ENCODE results near the gene NTRK2.

The NTRK2 gene

DNA sequence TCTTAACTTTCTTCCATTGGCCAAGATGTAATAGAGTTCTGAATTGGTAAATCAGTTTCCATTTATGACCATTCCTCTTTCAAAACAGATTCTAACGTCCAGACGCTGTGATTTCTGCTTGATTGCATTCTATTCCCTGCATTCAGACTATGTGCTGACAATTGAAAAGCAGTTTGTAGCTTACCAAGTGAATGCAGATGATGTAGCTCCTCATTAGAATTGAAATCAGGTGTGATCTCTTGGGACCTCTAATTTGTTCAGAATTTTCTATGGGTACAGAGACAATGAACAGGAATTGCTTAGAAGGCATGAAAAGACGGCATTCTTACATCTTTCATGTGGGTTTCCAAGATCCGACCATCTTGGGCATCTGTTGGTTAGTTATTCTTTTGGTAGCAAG is 191.9 kb downstream of the NTRK2 start:
- TF ChIP-seq HOXA7 (CRISPR knock-in tag; IDR thresholded peaks at IDR 0.05; ENCODE audit: borderline replicate concordance), result no peak
- TF ChIP-seq, protein P1, sequence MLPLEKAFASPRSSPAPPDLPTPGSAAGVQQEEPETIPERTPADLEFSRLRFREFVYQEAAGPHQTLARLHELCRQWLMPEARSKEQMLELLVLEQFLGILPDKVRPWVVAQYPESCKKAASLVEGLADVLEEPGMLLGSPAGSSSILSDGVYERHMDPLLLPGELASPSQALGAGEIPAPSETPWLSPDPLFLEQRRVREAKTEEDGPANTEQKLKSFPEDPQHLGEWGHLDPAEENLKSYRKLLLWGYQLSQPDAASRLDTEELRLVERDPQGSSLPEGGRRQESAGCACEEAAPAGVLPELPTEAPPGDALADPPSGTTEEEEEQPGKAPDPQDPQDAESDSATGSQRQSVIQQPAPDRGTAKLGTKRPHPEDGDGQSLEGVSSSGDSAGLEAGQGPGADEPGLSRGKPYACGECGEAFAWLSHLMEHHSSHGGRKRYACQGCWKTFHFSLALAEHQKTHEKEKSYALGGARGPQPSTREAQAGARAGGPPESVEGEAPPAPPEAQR (tag by site-specific recombination; IDR thresholded peaks at IDR 0.05), result no peak
- TF ChIP-seq ZFP37 (tag by site-specific recombination; IDR thresholded peaks at IDR 0.05), result no peak
- TF ChIP-seq GLI2 (tag by site-specific recombination; IDR thresholded peaks at IDR 0.05; ENCODE audit: borderline replicate concordance, low read depth), result no peak
- no peak for TF ChIP-seq ZNF324 (tag by site-specific recombination; IDR thresholded peaks at IDR 0.05)
- TF ChIP-seq, protein P2, sequence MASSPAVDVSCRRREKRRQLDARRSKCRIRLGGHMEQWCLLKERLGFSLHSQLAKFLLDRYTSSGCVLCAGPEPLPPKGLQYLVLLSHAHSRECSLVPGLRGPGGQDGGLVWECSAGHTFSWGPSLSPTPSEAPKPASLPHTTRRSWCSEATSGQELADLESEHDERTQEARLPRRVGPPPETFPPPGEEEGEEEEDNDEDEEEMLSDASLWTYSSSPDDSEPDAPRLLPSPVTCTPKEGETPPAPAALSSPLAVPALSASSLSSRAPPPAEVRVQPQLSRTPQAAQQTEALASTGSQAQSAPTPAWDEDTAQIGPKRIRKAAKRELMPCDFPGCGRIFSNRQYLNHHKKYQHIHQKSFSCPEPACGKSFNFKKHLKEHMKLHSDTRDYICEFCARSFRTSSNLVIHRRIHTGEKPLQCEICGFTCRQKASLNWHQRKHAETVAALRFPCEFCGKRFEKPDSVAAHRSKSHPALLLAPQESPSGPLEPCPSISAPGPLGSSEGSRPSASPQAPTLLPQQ (tag by site-specific recombination; IDR thresholded peaks at IDR 0.05), result no peak
- TF ChIP-seq, protein P3, sequence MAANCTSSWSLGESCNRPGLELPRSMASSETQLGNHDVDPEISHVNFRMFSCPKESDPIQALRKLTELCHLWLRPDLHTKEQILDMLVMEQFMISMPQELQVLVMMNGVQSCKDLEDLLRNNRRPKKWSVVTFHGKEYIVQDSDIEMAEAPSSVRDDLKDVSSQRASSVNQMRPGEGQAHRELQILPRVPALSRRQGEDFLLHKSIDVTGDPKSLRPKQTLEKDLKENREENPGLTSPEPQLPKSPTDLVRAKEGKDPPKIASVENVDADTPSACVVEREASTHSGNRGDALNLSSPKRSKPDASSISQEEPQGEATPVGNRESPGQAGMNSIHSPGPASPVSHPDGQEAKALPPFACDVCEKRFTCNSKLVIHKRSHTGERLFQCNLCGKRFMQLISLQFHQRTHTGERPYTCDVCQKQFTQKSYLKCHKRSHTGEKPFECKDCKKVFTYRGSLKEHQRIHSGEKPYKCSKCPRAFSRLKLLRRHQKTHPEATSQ (tag by site-specific recombination; IDR thresholded peaks at IDR 0.05), result no peak
- no peak for TF ChIP-seq YY2 (tag by site-specific recombination; IDR thresholded peaks at IDR 0.05)
- TF ChIP-seq ZNF132 (tag by site-specific recombination; IDR thresholded peaks at IDR 0.05; ENCODE audit: borderline replicate concordance), result no peak
- no peak for TF ChIP-seq RBAK (tag by site-specific recombination; IDR thresholded peaks at IDR 0.05)
- no peak for TF ChIP-seq ZBTB48 (tag by site-specific recombination; IDR thresholded peaks at IDR 0.05)
- Histone ChIP-seq H3K4me3 (ENCODE audit: low read depth, low read length) (no peak overlapping the region), H3K27ac (ENCODE audit: extremely low read depth, low read depth, low read length) (no peak overlapping the region), H3K9me3 (ENCODE audit: control insufficient read depth, insufficient read depth, low read depth, low read length) (no peaks in the 10 kb centered on the region), H3K4me1 (ENCODE audit: control insufficient read depth, insufficient read depth, low read length) (no peaks in the 10 kb centered on the region; the same call in 1 of the 2 replicates), H3K36me3 (ENCODE audit: control insufficient read depth in 2 of 2, insufficient read depth in 1 of 2, low read length in 2 of 2) (no peaks in the 10 kb centered on the region)
- CTCF ChIA-PET, result interaction anchor here (0.7 to 0.9 kb wide), 2 partner anchors 45 to 164 kb away, joined by 3 read pairs; no protein-coding TSS in a partner anchor
- POLR2A ChIA-PET, result no interaction called here

DNA sequence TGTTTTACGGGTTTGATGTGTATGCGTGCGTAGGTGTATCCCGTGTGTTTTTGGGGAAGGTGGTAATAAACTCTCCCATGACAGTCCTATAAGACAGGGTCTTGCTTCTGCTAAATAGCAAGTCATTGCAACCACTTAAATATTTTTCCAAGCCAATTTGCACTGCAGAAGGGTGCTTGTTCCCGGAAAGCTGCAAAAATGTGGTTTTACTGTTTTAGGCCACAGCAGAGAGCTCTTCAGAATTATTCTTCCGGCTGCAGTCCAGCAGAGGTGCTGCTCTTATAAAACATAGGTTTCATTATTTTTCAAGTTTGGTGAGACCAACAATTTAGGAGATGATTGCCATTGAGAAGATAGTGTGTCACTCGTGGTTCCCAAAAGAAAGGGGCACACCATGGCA is 192.8 kb downstream of the NTRK2 start:
- TF ChIP-seq ZNF335 (tag by site-specific recombination; conservative IDR thresholded peaks at IDR 0.05) (no peak), ZFP37 (tag by site-specific recombination; IDR thresholded peaks at IDR 0.05) (no peak), PRDM1 (tag by site-specific recombination; IDR thresholded peaks at IDR 0.05) (no peak), HOXD13 (CRISPR knock-in tag; IDR thresholded peaks at IDR 0.05; ENCODE audit: borderline replicate concordance) (no peak), ZSCAN23 (tag by site-specific recombination; IDR thresholded peaks at IDR 0.05) (no peak), ZNF324 (tag by site-specific recombination; IDR thresholded peaks at IDR 0.05) (no peak)
- TF ChIP-seq, protein P4, sequence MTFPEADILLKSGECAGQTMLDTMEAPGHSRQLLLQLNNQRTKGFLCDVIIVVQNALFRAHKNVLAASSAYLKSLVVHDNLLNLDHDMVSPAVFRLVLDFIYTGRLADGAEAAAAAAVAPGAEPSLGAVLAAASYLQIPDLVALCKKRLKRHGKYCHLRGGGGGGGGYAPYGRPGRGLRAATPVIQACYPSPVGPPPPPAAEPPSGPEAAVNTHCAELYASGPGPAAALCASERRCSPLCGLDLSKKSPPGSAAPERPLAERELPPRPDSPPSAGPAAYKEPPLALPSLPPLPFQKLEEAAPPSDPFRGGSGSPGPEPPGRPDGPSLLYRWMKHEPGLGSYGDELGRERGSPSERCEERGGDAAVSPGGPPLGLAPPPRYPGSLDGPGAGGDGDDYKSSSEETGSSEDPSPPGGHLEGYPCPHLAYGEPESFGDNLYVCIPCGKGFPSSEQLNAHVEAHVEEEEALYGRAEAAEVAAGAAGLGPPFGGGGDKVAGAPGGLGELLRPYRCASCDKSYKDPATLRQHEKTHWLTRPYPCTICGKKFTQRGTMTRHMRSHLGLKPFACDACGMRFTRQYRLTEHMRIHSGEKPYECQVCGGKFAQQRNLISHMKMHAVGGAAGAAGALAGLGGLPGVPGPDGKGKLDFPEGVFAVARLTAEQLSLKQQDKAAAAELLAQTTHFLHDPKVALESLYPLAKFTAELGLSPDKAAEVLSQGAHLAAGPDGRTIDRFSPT (tag by site-specific recombination; IDR thresholded peaks at IDR 0.05), result no peak
- TF ChIP-seq, protein P5, sequence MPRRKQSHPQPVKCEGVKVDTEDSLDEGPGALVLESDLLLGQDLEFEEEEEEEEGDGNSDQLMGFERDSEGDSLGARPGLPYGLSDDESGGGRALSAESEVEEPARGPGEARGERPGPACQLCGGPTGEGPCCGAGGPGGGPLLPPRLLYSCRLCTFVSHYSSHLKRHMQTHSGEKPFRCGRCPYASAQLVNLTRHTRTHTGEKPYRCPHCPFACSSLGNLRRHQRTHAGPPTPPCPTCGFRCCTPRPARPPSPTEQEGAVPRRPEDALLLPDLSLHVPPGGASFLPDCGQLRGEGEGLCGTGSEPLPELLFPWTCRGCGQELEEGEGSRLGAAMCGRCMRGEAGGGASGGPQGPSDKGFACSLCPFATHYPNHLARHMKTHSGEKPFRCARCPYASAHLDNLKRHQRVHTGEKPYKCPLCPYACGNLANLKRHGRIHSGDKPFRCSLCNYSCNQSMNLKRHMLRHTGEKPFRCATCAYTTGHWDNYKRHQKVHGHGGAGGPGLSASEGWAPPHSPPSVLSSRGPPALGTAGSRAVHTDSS (tag by site-specific recombination; IDR thresholded peaks at IDR 0.05), result no peak
- CTCF ChIA-PET, result interaction anchor here (0.5 to 1.1 kb wide), 3 partner anchors 8 to 1340 kb away, joined by 3 to 5 read pairs (median 5); no protein-coding TSS in a partner anchor
- Histone ChIP-seq H3K27ac (ENCODE audit: extremely low read depth, low read depth, low read length) (no peak overlapping the region), H3K4me3 (ENCODE audit: low read depth, low read length) (no peak overlapping the region), H3K9me3 (ENCODE audit: control insufficient read depth, insufficient read depth, low read depth, low read length) (no peaks in the 10 kb centered on the region), H3K4me1 (ENCODE audit: control insufficient read depth, insufficient read depth, low read length) (no peaks in the 10 kb centered on the region; the same call in 1 of the 2 replicates), H3K36me3 (ENCODE audit: control insufficient read depth in 2 of 2, insufficient read depth in 1 of 2, low read length in 2 of 2) (no peaks in the 10 kb centered on the region)
- POLR2A ChIA-PET, result interaction anchor here (0.5 kb wide), 1 partner anchor 689 kb away, joined by 4 read pairs; no protein-coding TSS in a partner anchor

Data from HEK293 (cell line).